ENCODE results near the gene SPEM1. TPM values are rescaled to one million over a fixed set of nuclear protein-coding genes. Genes with fewer than 3 reads are reported as not detected.

Gene SPEM1
- total and polyA plus RNA-seq, 3 experiments from 2014 or later, result not detected

- peak within 1 kb of the TSS; percentile 32 to 78 (median 50) for H3K4me3 Mint-ChIP-seq
Measured at GRCh38 chr17:7407485-7408251, 12.5 kb upstream of the SPEM1 start, which contains the start of gene NLGN2. TSS of gene NLGN2 (plus strand) at chr17:7407845. CDS start at chr17:7408256, 411 bp downstream.

GRCh38 chr17:7408252-7408727 lies 11.8 kb upstream of the SPEM1 start:
- peak in 4 of 5 donors; percentile 18 to 68 (median 44) for DNase-seq
- no peaks in the 10 kb centered on the region for H3K9me3 Mint-ChIP-seq
- H3K36me3 Mint-ChIP-seq, result peaks cover 0 to 5% (median 0%) of the 10 kb centered on the region in 3 donors
- peak overlapping the region in 1 of 8 donors; percentile 66 for H3K27ac Mint-ChIP-seq
- Histone ChIP-seq H3K27ac (ENCODE audit: low read depth, low read length) (no peak overlapping the region), H3K36me3 (ENCODE audit: insufficient read depth, low read length) (no peaks in the 10 kb centered on the region), H3K9me3 (ENCODE audit: low read length) (no peaks in the 10 kb centered on the region), H3K27me3 (ENCODE audit: insufficient read depth, low read length, poor library complexity, severe bottlenecking) (no peaks in the 10 kb centered on the region), H3K4me1 (ENCODE audit: insufficient read depth, low read length) (peaks cover 10% of the 10 kb centered on the region), H3K4me3 (ENCODE audit: low read length) (no peak overlapping the region)
- peaks cover 0 to 6% of the 10 kb centered on the region in 2 donors for H3K27me3 Mint-ChIP-seq
- ChIA-PET POLR2A (no interaction called here), CTCF (interaction anchor here (0.8 to 2.0 kb wide), 3 partner anchors 24 to 52 kb away, joined by 3 to 7 read pairs (median 5); no protein-coding TSS in a partner anchor)
- H3K4me1 Mint-ChIP-seq, result peaks cover 10 to 32% (median 16%) of the 10 kb centered on the region in 3 donors
- peak overlapping the region in 3 of 7 donors; percentile 32 to 78 (median 39) for H3K4me3 Mint-ChIP-seq

More at GRCh38 chr17:7407485-7408251, 12.5 kb upstream of the SPEM1 start, which contains the start of gene NLGN2:
- H3K9me3 ChIP-seq (ENCODE audit: low read length), result no peaks in the 10 kb centered on the region
- peaks cover 16% of the 10 kb centered on the region for H3K4me1 ChIP-seq (ENCODE audit: insufficient read depth, low read length)
- H3K27me3 Mint-ChIP-seq, result peaks cover 0 to 5% of the 10 kb centered on the region in 2 donors
- CTCF ChIA-PET, result interaction anchor here (0.8 to 2.0 kb wide), 4 partner anchors 24 to 52 kb away, joined by 3 to 7 read pairs (median 5); no protein-coding TSS in a partner anchor
- no peaks in the 10 kb centered on the region for H3K9me3 Mint-ChIP-seq
- H3K4me1 Mint-ChIP-seq, result peaks cover 16 to 38% (median 22%) of the 10 kb centered on the region in 3 donors
- no peak within 1 kb of the TSS for H3K4me3 ChIP-seq (ENCODE audit: low read length)
- no peak within 1 kb of the TSS for H3K27ac ChIP-seq (ENCODE audit: low read depth, low read length)
- H3K27me3 ChIP-seq (ENCODE audit: insufficient read depth, low read length, poor library complexity, severe bottlenecking), result no peaks in the 10 kb centered on the region
- POLR2A ChIA-PET, result interaction anchor here (0.6 kb wide), 1 partner anchor 76 kb away, joined by 3 read pairs; the partner anchor contains the start of gene POLR2A
- peaks cover 0 to 5% (median 0%) of the 10 kb centered on the region in 3 donors for H3K36me3 Mint-ChIP-seq
- H3K36me3 ChIP-seq (ENCODE audit: insufficient read depth, low read length), result no peaks in the 10 kb centered on the region
- no peak for DNase-seq
- peak within 1 kb of the TSS in 5 of 8 donors; percentile 15 to 76 (median 66) for H3K27ac Mint-ChIP-seq

- no peaks in the 10 kb centered on the region for H3K27me3 ChIP-seq (ENCODE audit: insufficient read depth, low read length, poor library complexity, severe bottlenecking)
- H3K27ac Mint-ChIP-seq, result peak overlapping the region in 7 of 8 donors; percentile 25 to 92 (median 48)
- peaks cover 0 to 6% of the 10 kb centered on the region in 2 donors for H3K27me3 Mint-ChIP-seq
- DNase-seq, result no peak
- H3K27ac ChIP-seq (ENCODE audit: low read depth, low read length), result no peak overlapping the region
- H3K9me3 Mint-ChIP-seq, result no peaks in the 10 kb centered on the region
- H3K4me3 ChIP-seq (ENCODE audit: low read length), result no peak overlapping the region
- peaks cover 8 to 28% (median 13%) of the 10 kb centered on the region in 3 donors for H3K4me1 Mint-ChIP-seq
- POLR2A ChIA-PET, result interaction anchor here (0.5 kb wide), 1 partner anchor 37 kb away, joined by 3 read pairs; no protein-coding TSS in a partner anchor
- peaks cover 8% of the 10 kb centered on the region for H3K4me1 ChIP-seq (ENCODE audit: insufficient read depth, low read length)
- CTCF ChIA-PET, result interaction anchor here (1.8 to 2.0 kb wide), 2 partner anchors 28 to 53 kb away, joined by 5 to 7 read pairs; no protein-coding TSS in a partner anchor
- H3K36me3 Mint-ChIP-seq, result peaks cover 0 to 4% (median 0%) of the 10 kb centered on the region in 3 donors
- peak overlapping the region in 6 of 7 donors; percentile 1 to 79 (median 34) for H3K4me3 Mint-ChIP-seq
- no peaks in the 10 kb centered on the region for H3K9me3 ChIP-seq (ENCODE audit: low read length)
- H3K36me3 ChIP-seq (ENCODE audit: insufficient read depth, low read length), result no peaks in the 10 kb centered on the region
Measured at GRCh38 chr17:7408863-7409262, 11.3 kb upstream of the SPEM1 start.

- Histone ChIP-seq H3K27me3 (ENCODE audit: insufficient read depth, low read length, poor library complexity, severe bottlenecking) (no peaks in the 10 kb centered on the region), H3K4me1 (ENCODE audit: insufficient read depth, low read length) (peaks cover 8% of the 10 kb centered on the region), H3K27ac (ENCODE audit: low read depth, low read length) (no peak overlapping the region), H3K36me3 (ENCODE audit: insufficient read depth, low read length) (no peaks in the 10 kb centered on the region), H3K4me3 (ENCODE audit: low read length) (no peak overlapping the region), H3K9me3 (ENCODE audit: low read length) (no peaks in the 10 kb centered on the region)
- Mint-ChIP-seq H3K4me3 (peak overlapping the region in 1 of 7 donors; percentile 78), H3K27ac (peak overlapping the region in 3 of 8 donors; percentile 0 to 43 (median 31)), H3K36me3 (no peaks in the 10 kb centered on the region), H3K9me3 (no peaks in the 10 kb centered on the region), H3K4me1 (peaks cover 8 to 24% (median 8%) of the 10 kb centered on the region in 3 donors), H3K27me3 (peaks cover 0 to 6% of the 10 kb centered on the region in 2 donors)
- ChIA-PET POLR2A (no interaction called here), CTCF (interaction anchor here (1.8 kb wide), 1 partner anchor 27 kb away, joined by 7 read pairs; no protein-coding TSS in a partner anchor)
- DNase-seq, result no peak
Measured at GRCh38 chr17:7409716-7410115, 10.4 kb upstream of the SPEM1 start.

- no peak overlapping the region for H3K27ac ChIP-seq (ENCODE audit: low read depth, low read length)
- Mint-ChIP-seq H3K36me3 (no peaks in the 10 kb centered on the region), H3K9me3 (no peaks in the 10 kb centered on the region), H3K4me3 (peak overlapping the region in 1 of 7 donors; percentile 37), H3K4me1 (peaks cover 5 to 17% (median 8%) of the 10 kb centered on the region in 3 donors), H3K27ac (peak overlapping the region in 1 of 8 donors; percentile 38), H3K27me3 (peaks cover 0 to 6% of the 10 kb centered on the region in 2 donors)
- no peak for DNase-seq
- no peak overlapping the region for H3K4me3 ChIP-seq (ENCODE audit: low read length)
- no peaks in the 10 kb centered on the region for H3K27me3 ChIP-seq (ENCODE audit: insufficient read depth, low read length, poor library complexity, severe bottlenecking)
- ChIA-PET POLR2A (no interaction called here), CTCF (no interaction called here)
- no peaks in the 10 kb centered on the region for H3K9me3 ChIP-seq (ENCODE audit: low read length)
- no peaks in the 10 kb centered on the region for H3K36me3 ChIP-seq (ENCODE audit: insufficient read depth, low read length)
- no peaks in the 10 kb centered on the region for H3K4me1 ChIP-seq (ENCODE audit: insufficient read depth, low read length)
Measured at GRCh38 chr17:7410634-7411426, 9.3 kb upstream of the SPEM1 start.

- no peak overlapping the region for H3K4me3 Mint-ChIP-seq
- no peak for DNase-seq
- H3K27me3 Mint-ChIP-seq, result peaks cover 0 to 4% of the 10 kb centered on the region in 2 donors
Measured at GRCh38 chr17:7411427-7411750, 8.7 kb upstream of the SPEM1 start.

GRCh38 chr17:7413346-7413985 lies 6.7 kb upstream of the SPEM1 start:
- no peaks in the 10 kb centered on the region for H3K9me3 ChIP-seq (ENCODE audit: low read length)
- no peaks in the 10 kb centered on the region for H3K36me3 ChIP-seq (ENCODE audit: insufficient read depth, low read length)
- H3K27me3 ChIP-seq (ENCODE audit: insufficient read depth, low read length, poor library complexity, severe bottlenecking), result no peaks in the 10 kb centered on the region
- H3K27ac ChIP-seq (ENCODE audit: low read depth, low read length), result no peak overlapping the region
- H3K4me1 Mint-ChIP-seq, result peaks cover 0 to 8% (median 6%) of the 10 kb centered on the region in 3 donors
- H3K4me3 Mint-ChIP-seq, result no peak overlapping the region
- H3K9me3 Mint-ChIP-seq, result no peaks in the 10 kb centered on the region
- no peak overlapping the region for H3K27ac Mint-ChIP-seq
- H3K4me3 ChIP-seq (ENCODE audit: low read length), result no peak overlapping the region
- peaks cover 0 to 1% (median 0%) of the 10 kb centered on the region in 3 donors for H3K36me3 Mint-ChIP-seq
- POLR2A ChIA-PET, result no interaction called here
- H3K4me1 ChIP-seq (ENCODE audit: insufficient read depth, low read length), result no peaks in the 10 kb centered on the region
- DNase-seq, result no peak
- H3K27me3 Mint-ChIP-seq, result peaks cover 0 to 4% of the 10 kb centered on the region in 2 donors
- CTCF ChIA-PET, result interaction anchor here (1.3 to 2.2 kb wide), 2 partner anchors 24 to 57 kb away, joined by 3 to 6 read pairs; no protein-coding TSS in a partner anchor

More at GRCh38 chr17:7411427-7411750, 8.7 kb upstream of the SPEM1 start:
- no peaks in the 10 kb centered on the region for H3K36me3 ChIP-seq (ENCODE audit: insufficient read depth, low read length)
- H3K27ac ChIP-seq (ENCODE audit: low read depth, low read length), result no peak overlapping the region
- H3K9me3 ChIP-seq (ENCODE audit: low read length), result no peaks in the 10 kb centered on the region
- CTCF ChIA-PET, result no interaction called here
- no peaks in the 10 kb centered on the region for H3K27me3 ChIP-seq (ENCODE audit: insufficient read depth, low read length, poor library complexity, severe bottlenecking)
- no peak overlapping the region for H3K4me3 ChIP-seq (ENCODE audit: low read length)
- POLR2A ChIA-PET, result no interaction called here
- H3K27ac Mint-ChIP-seq, result no peak overlapping the region
- no peaks in the 10 kb centered on the region for H3K36me3 Mint-ChIP-seq
- no peaks in the 10 kb centered on the region for H3K9me3 Mint-ChIP-seq
- peaks cover 0 to 13% (median 8%) of the 10 kb centered on the region in 3 donors for H3K4me1 Mint-ChIP-seq
- H3K4me1 ChIP-seq (ENCODE audit: insufficient read depth, low read length), result no peaks in the 10 kb centered on the region
